ENCODE measurements around the gene CFAP46. TPM values are rescaled to one million over a fixed set of nuclear protein-coding genes. Genes with fewer than 3 reads are reported as not detected.

CFAP46 gene
- total and polyA plus RNA-seq, 2 experiments from 2014 or later = 2.2 to 2.4 TPM

GRCh38 chr10:132921818-132922807, 20.3 kb downstream of the CFAP46 start:
- Histone ChIP-seq H3K4me3 (no peak overlapping the region), H2AFZ (no peak overlapping the region), H3K27me3 (no peaks in the 10 kb centered on the region), H3K9me2 (replicated peaks; ENCODE audit: insufficient read depth) (no peaks in the 10 kb centered on the region), H3K9me3 (ENCODE audit: low read depth) (no peaks in the 10 kb centered on the region), H3K4me1 (ENCODE audit: insufficient read depth) (no peaks in the 10 kb centered on the region), H3K36me3 (replicated peaks; ENCODE audit: insufficient read depth, low read depth) (no peaks in the 10 kb centered on the region), H3K27ac (no peak overlapping the region), H3K4me2 (no peak overlapping the region), H3K79me2 (no peaks in the 10 kb centered on the region), H4K20me1 (ENCODE audit: insufficient read depth, poor library complexity, severe bottlenecking) (no peaks in the 10 kb centered on the region)
- TF ChIP-seq EZH2phosphoT487 (IDR thresholded peaks at IDR 0.05; ENCODE audit: low read depth, severe bottlenecking, unreplicated experiment) (no peak), EZH2 (IDR thresholded peaks at IDR 0.05; ENCODE audit: borderline replicate concordance) (no peak), CTCF (IDR thresholded peaks at IDR 0.05; ENCODE audit: poor library complexity) (no peak)
- 94% methylated on average over 51 of the region's 52 CpGs for WGBS (ENCODE audit: low lambda C conversion rate, missing lambda C conversion rate)
- no peak for DNase-seq (ENCODE audit: low spot score)

GRCh38 chr10:132921086-132921485, 21.3 kb downstream of the CFAP46 start:
- H3K4me3 ChIP-seq = no peak overlapping the region
- H3K9me3 ChIP-seq (ENCODE audit: low read depth) = no peaks in the 10 kb centered on the region
- H3K27me3 ChIP-seq = no peaks in the 10 kb centered on the region
- no peak overlapping the region for H3K4me2 ChIP-seq
- no peaks in the 10 kb centered on the region for H3K36me3 ChIP-seq (replicated peaks; ENCODE audit: insufficient read depth, low read depth)
- no peak for DNase-seq (ENCODE audit: low spot score)
- TF ChIP-seq EZH2phosphoT487 (IDR thresholded peaks at IDR 0.05; ENCODE audit: low read depth, severe bottlenecking, unreplicated experiment) (no peak), EZH2 (IDR thresholded peaks at IDR 0.05; ENCODE audit: borderline replicate concordance) (no peak), CTCF (IDR thresholded peaks at IDR 0.05; ENCODE audit: poor library complexity) (no peak)
- no peak overlapping the region for H3K27ac ChIP-seq
- H3K9me2 ChIP-seq (replicated peaks; ENCODE audit: insufficient read depth) = no peaks in the 10 kb centered on the region
- no peaks in the 10 kb centered on the region for H3K79me2 ChIP-seq
- H4K20me1 ChIP-seq (ENCODE audit: insufficient read depth, poor library complexity, severe bottlenecking) = no peaks in the 10 kb centered on the region
- WGBS (ENCODE audit: low lambda C conversion rate, missing lambda C conversion rate) = 95% methylated on average over 18 of the region's 18 CpGs
- no peaks in the 10 kb centered on the region for H3K4me1 ChIP-seq (ENCODE audit: insufficient read depth)
- no peak overlapping the region for H2AFZ ChIP-seq

- DNase-seq (ENCODE audit: low spot score) = no peak
- WGBS (ENCODE audit: low lambda C conversion rate, missing lambda C conversion rate) = 95% methylated on average over 38 of the region's 38 CpGs
- Histone ChIP-seq H3K4me2 (no peak overlapping the region), H3K4me3 (no peak overlapping the region), H3K4me1 (ENCODE audit: insufficient read depth) (no peaks in the 10 kb centered on the region), H3K79me2 (no peaks in the 10 kb centered on the region), H2AFZ (no peak overlapping the region), H3K27ac (no peak overlapping the region), H3K27me3 (no peaks in the 10 kb centered on the region), H3K9me2 (replicated peaks; ENCODE audit: insufficient read depth) (no peaks in the 10 kb centered on the region), H4K20me1 (ENCODE audit: insufficient read depth, poor library complexity, severe bottlenecking) (no peaks in the 10 kb centered on the region), H3K9me3 (ENCODE audit: low read depth) (no peaks in the 10 kb centered on the region), H3K36me3 (replicated peaks; ENCODE audit: insufficient read depth, low read depth) (no peaks in the 10 kb centered on the region)
- no peak for TF ChIP-seq EZH2 (IDR thresholded peaks at IDR 0.05; ENCODE audit: borderline replicate concordance)
- TF ChIP-seq CTCF (IDR thresholded peaks at IDR 0.05; ENCODE audit: poor library complexity) = no peak
- TF ChIP-seq EZH2phosphoT487 (IDR thresholded peaks at IDR 0.05; ENCODE audit: low read depth, severe bottlenecking, unreplicated experiment) = no peak
Measured at GRCh38 chr10:132920101-132920925, 22.1 kb downstream of the CFAP46 start.

Measured in hepatocyte (in vitro differentiated cells).